GM12872 (cell line): ENCODE results near the gene MGAT4A.
A peak's percentile ranks its signal among the peaks of the same experiment; 100 is the strongest.

Source experiments
- TF ChIP-seq, protein P1 (sequence below): IDR thresholded peaks from 3 replicates; pipeline ENCODE4 v1.5.1; 2011; ENCODE audit warnings: low read depth, mild to moderate bottlenecking, low read length, moderate library complexity; ENCODE audit not compliant: insufficient read depth

MGAT4A gene

GRCh38 chr2:98571796-98572195, 159.1 kb downstream of the MGAT4A start:
- TF ChIP-seq, protein P1, sequence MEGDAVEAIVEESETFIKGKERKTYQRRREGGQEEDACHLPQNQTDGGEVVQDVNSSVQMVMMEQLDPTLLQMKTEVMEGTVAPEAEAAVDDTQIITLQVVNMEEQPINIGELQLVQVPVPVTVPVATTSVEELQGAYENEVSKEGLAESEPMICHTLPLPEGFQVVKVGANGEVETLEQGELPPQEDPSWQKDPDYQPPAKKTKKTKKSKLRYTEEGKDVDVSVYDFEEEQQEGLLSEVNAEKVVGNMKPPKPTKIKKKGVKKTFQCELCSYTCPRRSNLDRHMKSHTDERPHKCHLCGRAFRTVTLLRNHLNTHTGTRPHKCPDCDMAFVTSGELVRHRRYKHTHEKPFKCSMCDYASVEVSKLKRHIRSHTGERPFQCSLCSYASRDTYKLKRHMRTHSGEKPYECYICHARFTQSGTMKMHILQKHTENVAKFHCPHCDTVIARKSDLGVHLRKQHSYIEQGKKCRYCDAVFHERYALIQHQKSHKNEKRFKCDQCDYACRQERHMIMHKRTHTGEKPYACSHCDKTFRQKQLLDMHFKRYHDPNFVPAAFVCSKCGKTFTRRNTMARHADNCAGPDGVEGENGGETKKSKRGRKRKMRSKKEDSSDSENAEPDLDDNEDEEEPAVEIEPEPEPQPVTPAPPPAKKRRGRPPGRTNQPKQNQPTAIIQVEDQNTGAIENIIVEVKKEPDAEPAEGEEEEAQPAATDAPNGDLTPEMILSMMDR, result no peak

DNA sequence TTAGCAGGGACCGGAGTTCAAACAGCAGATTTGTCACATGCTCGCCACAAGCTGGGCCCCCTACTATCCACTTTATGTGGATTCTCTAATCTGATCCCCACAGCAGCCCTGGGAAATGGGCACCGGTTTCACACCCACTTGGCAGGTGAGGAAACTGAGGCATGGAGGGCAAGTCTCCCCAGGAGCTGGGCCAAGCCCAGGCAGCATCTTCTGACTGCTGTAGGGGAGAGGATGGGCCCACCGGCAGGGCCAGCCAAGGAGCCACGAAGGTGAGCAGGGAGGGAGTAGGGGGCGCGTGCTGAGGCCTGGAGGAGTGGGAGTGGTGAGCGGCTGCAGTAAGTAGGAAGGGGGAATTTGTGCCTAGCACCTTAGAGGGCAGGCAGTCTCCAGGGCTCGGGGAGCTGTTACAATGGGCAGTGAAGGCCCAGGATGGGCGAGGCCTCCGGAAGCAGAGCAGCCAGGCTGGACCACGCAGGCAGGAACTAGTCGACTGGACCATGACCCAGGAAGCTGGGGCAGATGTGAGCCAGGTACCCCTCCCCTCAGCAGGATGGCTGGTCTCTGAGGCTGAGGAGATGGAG, 159.7 kb downstream of the MGAT4A start:
- TF ChIP-seq, protein P1, result no peak

GRCh38 chr2:98570356-98570755, 160.6 kb downstream of the MGAT4A start:
- TF ChIP-seq, protein P1, result no peak

DNA sequence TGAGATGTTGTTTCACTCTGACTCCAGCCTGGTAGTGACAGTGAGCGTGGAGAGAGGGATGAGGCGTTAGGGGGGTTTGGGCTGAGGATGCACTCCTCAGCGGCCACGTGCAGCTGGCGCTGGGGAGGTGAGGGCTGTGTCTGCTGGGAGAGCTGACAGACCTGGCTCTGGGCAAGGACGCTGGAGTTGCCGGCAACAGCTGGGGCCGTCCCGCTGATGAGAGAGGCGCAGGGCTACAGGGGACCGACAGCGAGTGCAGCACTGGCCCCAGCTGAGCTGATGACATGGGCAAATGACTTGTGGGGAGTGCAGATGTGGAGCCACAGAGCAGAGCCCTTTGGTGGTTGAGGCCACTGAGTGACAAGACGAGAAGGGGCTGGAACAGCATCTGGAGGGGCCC, 161.0 kb downstream of the MGAT4A start:
- TF ChIP-seq, protein P1, result no peak

- TF ChIP-seq, protein P1, result peak; percentile 96
These were observed 161.6 kb downstream of the MGAT4A start for GRCh38 chr2:98569197-98569793.
